ENCODE results near the gene KCTD8. TPM values are rescaled to one million over a fixed set of nuclear protein-coding genes. Genes with fewer than 3 reads are reported as not detected.

KCTD8 gene
- total RNA-seq (0.26 TPM), polyA plus RNA-seq (0.13 TPM)

DNA sequence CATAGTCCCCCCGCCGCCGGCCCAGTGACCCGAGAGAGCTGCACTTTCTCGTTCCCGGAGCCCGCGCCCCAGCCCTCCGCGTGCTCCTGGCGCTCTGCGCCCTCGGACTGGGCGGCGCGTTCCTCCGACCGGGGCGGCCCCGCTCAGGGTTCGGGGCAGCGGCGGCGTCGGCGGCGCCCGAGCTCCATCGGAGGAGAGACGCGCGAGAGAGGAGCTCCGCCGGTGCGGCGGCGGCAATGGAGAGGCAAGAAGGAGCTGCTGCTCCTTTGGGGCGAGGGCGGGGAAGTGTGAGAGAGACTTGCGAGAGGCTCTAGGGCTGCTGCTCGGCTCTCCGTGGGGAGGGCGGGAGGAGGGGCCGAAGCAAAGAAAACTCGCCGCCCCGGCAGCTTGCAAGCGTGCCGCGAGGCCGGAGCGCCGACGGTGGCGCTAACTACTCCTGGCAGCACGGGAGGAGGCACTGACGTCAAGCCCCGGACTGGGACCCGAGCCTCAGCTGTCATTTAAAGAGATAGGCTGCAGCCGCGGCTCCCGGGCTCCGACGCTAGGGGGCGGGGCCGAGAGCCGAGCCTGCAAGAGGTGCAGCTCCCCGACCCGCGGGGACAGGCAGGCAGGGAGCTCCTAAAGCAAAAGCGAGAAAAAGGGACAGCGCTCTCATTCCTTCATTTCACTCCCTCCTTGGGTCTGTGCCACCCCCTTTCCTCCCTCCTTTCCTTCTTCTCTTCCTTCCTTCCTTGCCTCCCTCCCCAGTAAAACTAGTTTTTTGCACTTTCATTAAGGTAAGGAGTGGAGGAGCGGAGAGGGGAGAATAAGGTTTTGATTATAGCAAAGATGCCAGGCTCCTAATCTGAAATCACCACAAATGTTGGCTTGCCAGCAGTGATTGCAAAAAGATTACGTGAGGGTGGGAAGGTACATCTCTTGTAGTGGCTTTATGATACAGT is at the start of gene KCTD8:
TSS of gene KCTD8 (minus strand) at position 289 of the 941 bp plus-strand sequence.
- WGBS, result under 1% methylated on average over 74 of the region's 74 CpGs
- no peak within 1 kb of the TSS for H3K27ac ChIP-seq (ENCODE audit: low read depth)
- H3K36me3 ChIP-seq (ENCODE audit: insufficient read depth), result no peaks in the 10 kb centered on the region

DNA sequence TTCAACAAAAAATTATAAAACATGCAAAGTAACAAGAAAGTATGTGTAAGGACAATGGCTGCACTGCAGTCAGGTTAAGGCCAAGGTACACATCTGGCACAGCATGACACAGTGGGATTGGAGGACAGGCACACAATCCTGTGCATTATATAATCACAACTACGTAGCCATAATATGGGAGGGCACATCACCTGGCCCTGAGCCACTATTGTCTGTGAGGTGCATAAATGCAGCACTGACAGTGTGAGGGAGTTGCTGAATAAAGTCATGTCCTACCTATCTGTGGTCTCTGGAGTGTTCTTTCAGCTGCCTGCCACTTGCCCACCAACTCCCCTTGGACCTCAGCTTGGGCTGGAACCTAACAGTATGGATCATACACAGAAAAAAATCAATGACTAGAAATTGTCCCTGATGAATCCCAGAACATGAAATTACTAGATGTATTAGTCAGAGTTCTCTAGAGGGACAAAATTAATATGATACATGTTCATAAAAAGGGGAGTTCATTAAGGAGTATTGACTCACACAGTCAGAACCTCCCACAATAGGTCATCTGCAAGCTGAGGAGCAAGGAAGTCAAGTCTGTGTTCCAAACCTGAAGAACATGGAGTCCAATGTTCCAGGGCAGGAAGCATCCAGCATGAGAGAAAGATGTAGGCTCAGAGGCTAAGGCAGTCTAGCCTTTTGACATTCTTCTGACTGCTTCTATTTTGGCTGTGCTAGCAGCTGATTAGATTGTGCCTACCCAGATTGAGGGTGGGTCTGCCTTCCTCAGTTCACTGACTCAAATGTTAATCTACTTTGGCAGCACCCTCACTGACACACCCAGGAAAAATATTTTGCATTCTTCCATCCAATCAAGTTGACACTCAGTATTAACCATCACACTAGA is 46.4 kb upstream of the KCTD8 start:
- H3K27ac ChIP-seq (ENCODE audit: low read depth), result no peak overlapping the region
- H3K36me3 ChIP-seq (ENCODE audit: insufficient read depth), result no peaks in the 10 kb centered on the region
- H3K4me3 ChIP-seq (ENCODE audit: low read depth, low read length), result no peak overlapping the region
- WGBS, result 0% methylated on average over 1 of the region's 1 CpG
- no peaks in the 10 kb centered on the region for H3K4me1 ChIP-seq (ENCODE audit: insufficient read depth)
- DNase-seq (ENCODE audit: extremely low spot score), result no peak

More for the DNA sequence above, at the start of gene KCTD8:
- Histone ChIP-seq H3K4me1 (ENCODE audit: insufficient read depth) (peaks cover 3% of the 10 kb centered on the region), H3K4me3 (ENCODE audit: low read depth, low read length) (peak within 1 kb of the TSS; percentile 36)
- DNase-seq (ENCODE audit: extremely low spot score), result peak; percentile 81

DNA sequence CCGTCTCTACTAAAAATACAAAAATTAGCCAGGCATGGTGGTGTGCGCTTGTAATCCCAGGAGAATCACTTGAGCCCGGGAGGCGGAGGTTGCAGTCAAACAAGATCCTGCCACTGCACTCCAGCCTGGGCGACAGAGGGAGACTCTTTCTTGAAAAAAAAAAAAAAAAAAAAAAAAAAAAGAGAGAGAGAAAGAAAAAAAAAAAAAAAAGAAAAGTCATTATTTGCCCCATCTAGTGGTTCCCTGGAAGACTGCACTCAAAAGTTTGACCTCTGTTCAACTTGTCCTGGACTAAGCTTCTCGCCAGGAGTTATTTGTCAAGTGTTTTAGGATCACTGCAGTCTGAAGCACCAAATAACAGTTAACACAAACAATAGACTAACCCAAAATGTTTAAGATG is 45.3 kb upstream of the KCTD8 start:
- WGBS, result 45% methylated on average over 6 of the region's 6 CpGs
- Histone ChIP-seq H3K27ac (ENCODE audit: low read depth) (no peak overlapping the region), H3K4me1 (ENCODE audit: insufficient read depth) (no peaks in the 10 kb centered on the region), H3K4me3 (ENCODE audit: low read depth, low read length) (no peak overlapping the region), H3K36me3 (ENCODE audit: insufficient read depth) (no peaks in the 10 kb centered on the region)
- DNase-seq (ENCODE audit: extremely low spot score), result no peak

DNA sequence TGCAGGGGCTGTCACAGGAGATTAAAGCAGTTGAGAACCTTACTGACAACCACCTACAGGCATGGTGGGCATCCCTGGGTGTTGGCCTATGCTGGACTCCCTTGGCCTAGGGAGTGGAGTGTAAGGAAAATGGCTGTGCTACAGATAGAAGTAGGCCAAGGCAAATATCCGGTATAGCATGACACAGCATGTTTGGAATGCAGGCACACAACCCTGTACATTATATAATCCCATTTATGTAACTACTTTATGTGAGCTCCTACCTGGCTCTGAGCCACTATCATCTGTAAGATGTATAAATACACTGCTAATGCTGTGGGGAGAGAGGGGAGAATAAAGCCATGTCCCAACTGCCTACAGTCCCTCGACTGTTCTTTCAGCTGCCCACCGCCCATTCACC is 38.7 kb upstream of the KCTD8 start:
- 62% methylated on average over 3 of the region's 3 CpGs for WGBS
- no peak overlapping the region for H3K4me3 ChIP-seq (ENCODE audit: low read depth, low read length)
- no peak for DNase-seq (ENCODE audit: extremely low spot score)

DNA sequence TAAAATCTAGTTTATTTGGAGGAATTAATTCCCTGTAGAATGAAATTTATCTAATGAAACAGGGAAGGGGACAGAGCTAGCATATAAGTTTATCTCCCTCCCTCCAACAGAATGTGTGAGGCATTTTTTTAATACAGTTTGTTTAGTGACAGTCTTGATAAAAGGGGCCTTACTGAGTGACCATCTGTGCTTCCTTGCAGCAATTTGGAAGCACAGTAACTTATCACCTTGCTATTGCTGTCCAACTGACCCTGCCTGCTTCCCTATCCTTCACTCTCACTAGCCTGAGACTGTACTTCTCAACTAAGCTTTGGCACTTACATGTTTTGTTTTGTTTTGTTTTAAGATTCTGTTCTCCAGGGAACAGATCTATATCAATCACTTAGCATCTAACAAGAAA is 31.1 kb upstream of the KCTD8 start:
- DNase-seq (ENCODE audit: extremely low spot score), result no peak
- H3K27ac ChIP-seq (ENCODE audit: low read depth), result no peak overlapping the region
- no peak overlapping the region for H3K4me3 ChIP-seq (ENCODE audit: low read depth, low read length)
- H3K4me1 ChIP-seq (ENCODE audit: insufficient read depth), result no peaks in the 10 kb centered on the region
- H3K36me3 ChIP-seq (ENCODE audit: insufficient read depth), result no peaks in the 10 kb centered on the region

More for the DNA sequence above, 38.7 kb upstream of the KCTD8 start:
- no peaks in the 10 kb centered on the region for H3K36me3 ChIP-seq (ENCODE audit: insufficient read depth)
- no peaks in the 10 kb centered on the region for H3K4me1 ChIP-seq (ENCODE audit: insufficient read depth)
- H3K27ac ChIP-seq (ENCODE audit: low read depth), result no peak overlapping the region

DNA sequence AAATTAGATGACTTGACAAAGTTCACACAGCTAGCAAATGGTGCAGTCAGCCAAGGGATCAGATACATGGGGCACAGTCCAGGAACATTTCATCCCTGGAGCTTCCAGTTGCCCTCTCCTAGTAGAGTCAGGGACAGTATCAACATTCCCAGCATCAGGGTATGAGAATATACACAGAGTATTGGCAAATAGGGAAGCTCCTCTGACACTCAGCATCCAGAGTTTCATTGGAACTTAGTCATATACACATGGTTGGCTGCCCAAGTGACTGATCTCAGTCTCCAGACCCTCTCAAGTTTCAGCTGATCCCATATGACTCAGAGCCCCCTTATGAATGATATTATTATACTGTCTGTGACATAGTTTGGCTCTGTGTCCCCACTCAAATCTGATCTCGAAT is 13.7 kb upstream of the KCTD8 start:
- no peaks in the 10 kb centered on the region for H3K4me1 ChIP-seq (ENCODE audit: insufficient read depth)
- WGBS, result 62% methylated on average over 1 of the region's 1 CpG
- no peak overlapping the region for H3K27ac ChIP-seq (ENCODE audit: low read depth)
- H3K36me3 ChIP-seq (ENCODE audit: insufficient read depth), result no peaks in the 10 kb centered on the region
- no peak overlapping the region for H3K4me3 ChIP-seq (ENCODE audit: low read depth, low read length)
- no peak for DNase-seq (ENCODE audit: extremely low spot score)

DNA sequence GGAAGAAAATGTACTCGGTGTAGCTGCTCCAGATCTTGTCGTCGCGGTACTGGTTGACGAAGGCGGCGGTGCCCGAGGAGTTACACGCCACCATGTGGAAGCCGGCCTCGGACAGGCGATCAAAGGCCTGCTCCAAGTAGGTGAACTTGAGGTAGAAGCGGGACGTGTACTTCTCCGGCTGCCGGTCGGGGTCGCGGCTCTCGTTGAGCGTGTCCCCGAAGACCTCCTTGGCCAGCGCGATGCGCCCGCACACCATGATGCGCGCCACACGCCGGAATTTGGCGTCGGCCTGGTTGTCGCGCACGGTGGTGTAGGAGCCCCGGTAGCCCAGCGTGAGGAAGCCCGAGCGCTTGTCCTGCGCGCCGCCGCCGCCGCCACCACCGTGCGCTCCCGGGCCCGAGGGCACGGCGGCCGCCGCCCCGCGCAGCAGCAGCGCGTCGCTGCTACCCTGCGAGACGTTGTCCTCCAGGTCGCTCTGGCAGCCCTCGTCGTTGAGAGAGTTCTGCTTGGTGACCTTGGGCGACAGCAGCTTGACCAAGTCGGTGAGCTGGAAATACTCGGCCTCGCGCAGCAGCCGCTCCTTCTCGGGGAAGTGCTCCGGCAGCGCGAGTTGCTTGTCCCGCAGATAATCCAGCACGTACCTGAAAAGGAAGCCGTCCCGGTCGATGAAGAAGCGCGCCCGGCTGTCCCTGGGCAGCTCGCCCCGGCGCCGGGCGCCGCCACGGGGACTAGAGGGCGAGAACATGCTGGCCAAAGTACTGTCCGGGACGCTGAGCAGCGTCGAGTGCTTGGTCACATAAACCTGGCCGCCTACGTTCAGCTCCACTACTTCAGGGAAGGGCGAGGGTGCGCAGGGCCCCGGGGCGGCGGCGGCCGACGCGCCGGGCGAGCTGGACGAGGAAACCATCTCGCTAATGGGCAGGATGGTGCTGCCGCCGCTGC is 775 bp downstream of the KCTD8 start:
- Histone ChIP-seq H3K4me1 (ENCODE audit: insufficient read depth) (peaks cover 3% of the 10 kb centered on the region), H3K27ac (ENCODE audit: low read depth) (no peak overlapping the region), H3K36me3 (ENCODE audit: insufficient read depth) (no peaks in the 10 kb centered on the region), H3K4me3 (ENCODE audit: low read depth, low read length) (peak overlapping the region; percentile 36)
- no peak for DNase-seq (ENCODE audit: extremely low spot score)
- WGBS, result 1% methylated on average over 110 of the region's 110 CpGs

DNA sequence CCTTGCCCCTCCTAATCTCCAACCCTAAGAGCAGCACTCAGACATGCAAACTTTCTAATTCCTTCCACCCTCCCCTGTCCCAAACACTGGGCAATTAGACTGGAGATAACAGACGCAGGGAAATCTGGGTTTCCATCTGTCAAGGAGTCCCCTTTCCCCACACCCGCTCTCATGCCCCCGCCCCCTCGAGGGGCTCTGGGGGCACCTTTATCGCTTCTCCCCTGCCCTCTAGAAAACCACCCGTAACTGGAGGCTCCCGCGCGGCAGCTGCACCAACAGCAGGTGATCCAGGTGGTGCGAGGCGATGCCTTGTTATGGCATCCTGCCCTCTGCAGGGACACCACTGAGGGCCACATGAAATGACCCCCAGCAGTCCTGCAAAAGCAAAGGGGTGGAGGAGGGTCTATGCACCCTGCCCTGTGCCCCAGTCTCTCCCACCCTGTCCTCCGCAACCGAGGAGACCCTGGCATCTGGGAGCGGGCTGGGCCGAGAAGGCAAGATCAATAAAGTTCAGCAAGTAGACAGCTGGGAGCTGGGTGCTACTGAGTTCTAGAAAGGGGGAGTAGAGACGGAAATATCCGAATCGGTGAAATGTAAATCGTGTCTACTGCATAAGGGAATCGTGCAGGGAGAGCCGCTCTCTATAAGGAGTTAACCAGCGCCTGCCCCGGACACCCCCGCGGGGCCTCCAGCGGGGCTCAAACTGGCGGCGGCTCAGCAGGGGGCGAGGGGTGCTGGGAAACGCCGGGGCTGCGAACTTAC is 1.6 kb downstream of the KCTD8 start:
- H3K4me1 ChIP-seq (ENCODE audit: insufficient read depth), result peaks cover 3% of the 10 kb centered on the region
- 2% methylated on average over 32 of the region's 32 CpGs for WGBS
- H3K27ac ChIP-seq (ENCODE audit: low read depth), result no peak overlapping the region
- no peak for DNase-seq (ENCODE audit: extremely low spot score)
- no peak overlapping the region for H3K4me3 ChIP-seq (ENCODE audit: low read depth, low read length)
- H3K36me3 ChIP-seq (ENCODE audit: insufficient read depth), result no peaks in the 10 kb centered on the region

DNA sequence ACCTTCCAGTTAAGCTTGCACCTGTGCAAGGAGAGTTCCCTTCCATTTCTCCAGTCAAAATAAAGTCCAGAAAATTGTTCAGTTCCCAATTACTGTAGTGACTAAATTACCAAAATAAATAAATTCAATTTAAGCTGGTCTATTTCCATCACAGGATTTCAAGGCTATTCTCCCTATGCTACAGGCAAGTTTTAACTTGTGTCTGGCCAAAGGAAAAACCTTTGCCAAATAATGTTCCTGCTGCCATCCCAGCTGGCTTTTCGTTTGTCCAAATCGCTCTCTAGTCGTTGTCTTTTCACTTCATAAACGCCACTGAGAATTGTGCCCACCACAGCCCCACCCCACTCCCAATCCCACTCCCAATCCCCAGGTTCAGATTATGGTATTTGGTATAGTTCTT is 2.4 kb downstream of the KCTD8 start:
- no peaks in the 10 kb centered on the region for H3K36me3 ChIP-seq (ENCODE audit: insufficient read depth)
- DNase-seq (ENCODE audit: extremely low spot score), result no peak
- no peak overlapping the region for H3K4me3 ChIP-seq (ENCODE audit: low read depth, low read length)
- whole genome bisulfite sequencing, result 5% methylated on average over 4 of the region's 4 CpGs
- H3K4me1 ChIP-seq (ENCODE audit: insufficient read depth), result peaks cover 3% of the 10 kb centered on the region
- no peak overlapping the region for H3K27ac ChIP-seq (ENCODE audit: low read depth)

DNA sequence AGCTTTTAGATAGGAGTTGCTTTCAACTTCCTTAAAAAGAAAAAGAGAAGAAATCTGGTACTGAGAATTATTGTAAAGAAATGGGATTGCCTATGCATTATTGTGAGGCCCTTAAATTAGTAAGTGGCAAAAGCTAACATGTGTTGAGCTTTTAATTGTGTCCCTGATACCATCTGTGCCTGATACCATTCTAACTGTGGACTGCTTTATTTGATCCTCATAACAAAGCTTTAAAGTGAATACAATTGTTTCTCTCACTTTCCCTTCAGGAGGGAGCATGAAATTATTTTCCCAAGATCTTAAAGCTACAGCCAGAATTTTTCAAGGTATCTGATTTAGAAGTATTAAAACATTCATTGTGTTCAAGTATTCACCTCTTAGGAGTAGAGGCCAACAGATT is 9.9 kb downstream of the KCTD8 start:
- DNase-seq (ENCODE audit: extremely low spot score), result no peak
- H3K4me1 ChIP-seq (ENCODE audit: insufficient read depth), result no peaks in the 10 kb centered on the region
- no peak overlapping the region for H3K4me3 ChIP-seq (ENCODE audit: low read depth, low read length)

DNA sequence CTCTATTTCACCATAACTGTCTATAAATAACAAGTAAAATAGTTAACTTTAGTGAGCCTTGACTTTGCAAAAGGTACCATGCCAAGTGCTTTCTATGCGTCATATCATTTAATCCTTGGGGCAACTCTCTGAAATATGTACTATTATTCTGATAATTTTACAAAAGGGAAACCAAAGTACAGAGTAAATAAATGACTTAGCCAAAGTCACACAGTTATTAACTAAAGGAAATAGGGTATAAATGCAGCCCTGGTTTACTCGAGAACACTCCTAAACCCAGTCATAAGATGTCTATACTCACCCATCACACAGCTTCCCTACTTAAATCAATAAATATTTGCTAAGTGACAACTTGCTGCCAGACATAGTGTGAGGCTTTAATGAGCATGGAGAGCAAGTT is 14.4 kb downstream of the KCTD8 start:
- Histone ChIP-seq H3K4me3 (ENCODE audit: low read depth, low read length) (no peak overlapping the region), H3K36me3 (ENCODE audit: insufficient read depth) (no peaks in the 10 kb centered on the region), H3K27ac (ENCODE audit: low read depth) (no peak overlapping the region), H3K4me1 (ENCODE audit: insufficient read depth) (no peaks in the 10 kb centered on the region)
- WGBS, result 79% methylated on average over 2 of the region's 2 CpGs
- no peak for DNase-seq (ENCODE audit: extremely low spot score)

More for the DNA sequence above, 9.9 kb downstream of the KCTD8 start:
- Histone ChIP-seq H3K36me3 (ENCODE audit: insufficient read depth) (no peaks in the 10 kb centered on the region), H3K27ac (ENCODE audit: low read depth) (no peak overlapping the region)

DNA sequence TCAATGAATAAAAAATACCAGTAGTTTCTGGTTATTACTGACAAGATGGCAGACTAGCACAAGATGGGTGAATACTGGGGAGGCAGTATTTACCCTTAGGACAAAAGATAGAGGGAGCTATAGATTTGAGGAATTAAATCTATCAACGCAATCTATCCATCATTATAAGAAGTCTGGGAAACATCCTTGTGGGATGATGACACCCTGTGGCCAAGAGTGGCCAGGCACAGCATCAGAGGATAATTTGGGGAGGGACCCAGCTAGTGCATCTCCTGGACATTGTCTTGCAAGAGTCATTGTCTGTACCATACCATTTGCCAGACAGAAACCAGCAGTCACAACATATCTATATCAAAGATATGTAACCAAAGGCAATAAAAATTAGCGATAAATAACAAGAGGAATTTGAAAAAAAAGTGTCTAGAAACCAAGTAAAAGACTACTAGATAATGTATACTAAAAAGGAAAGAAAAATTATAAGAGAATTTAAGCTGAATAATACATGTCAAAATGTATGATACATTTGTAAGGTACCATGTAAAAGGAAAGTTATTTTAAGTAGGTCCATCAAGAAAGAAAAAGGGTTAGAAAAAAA is 22.9 kb downstream of the KCTD8 start:
- H3K4me3 ChIP-seq (ENCODE audit: low read depth, low read length), result no peak overlapping the region
- 28% methylated on average over 2 of the region's 2 CpGs for WGBS
- DNase-seq (ENCODE audit: extremely low spot score), result no peak
- H3K27ac ChIP-seq (ENCODE audit: low read depth), result no peak overlapping the region
- H3K4me1 ChIP-seq (ENCODE audit: insufficient read depth), result no peaks in the 10 kb centered on the region
- no peaks in the 10 kb centered on the region for H3K36me3 ChIP-seq (ENCODE audit: insufficient read depth)

Data from urinary bladder (tissue), 4 donors.